Adrenal gland (tissue), 12 donors: Measurements from ENCODE around the gene SPRR5. TPM values are rescaled to one million over a fixed set of nuclear protein-coding genes. Genes with fewer than 3 reads are reported as not detected.

ENCODE experiments used
- DNase-seq, 7 donors: peaks; one replicate each; pipeline ENCODE4 v3.0.0-alpha.2; 2019 to 2020
- H3K27ac ChIP-seq, 5 donors: fragments of 200-600 bp; sonication (generic) in 4 of 5; 1 replicate in 3 of 5; 2 replicates in 2 of 5; pipeline versions ENCODE4 v1.5.1 to v1.8.0; 2016 to 2020; ENCODE audit warnings: mild to moderate bottlenecking in 1 of 5
- H3K27me3 ChIP-seq: fragments of 200-600 bp; 2 replicates; pipeline ENCODE4 v1.8.0; 2021
- H3K36me3 ChIP-seq, 2 donors: fragments of 200-600 bp; replicated peaks in 1 of 2; 1 replicate in 1 of 2; 2 replicates in 1 of 2; pipeline versions ENCODE4 v1.5.1 to v1.8.0; 2018 to 2022
- H3K4me1 ChIP-seq, 2 donors: fragments of 200-600 bp; replicated peaks in 1 of 2; 1 replicate in 1 of 2; 2 replicates in 1 of 2; pipeline versions ENCODE4 v1.5.1 to v1.8.0; 2018 to 2021
- H3K4me3 ChIP-seq, 4 donors: fragments of 200-600 bp; sonication (generic) in 3 of 4; one replicate each; pipeline ENCODE4 v1.5.1; 2016 to 2018
- H3K9me3 ChIP-seq, 3 donors: fragments of 200-600 bp; sonication (generic) in 1 of 3; replicated peaks in 1 of 3; 1 replicate in 2 of 3; 2 replicates in 1 of 3; pipeline versions ENCODE4 v1.5.1 to v1.8.0; 2016 to 2021
- CTCF ChIP-seq, 6 experiments: fragments of 450-650 bp in 4 of 6; fragments of 200-600 bp in 2 of 6; sonication (generic) in 1 of 6; IDR thresholded peaks; 1 replicate in 5 of 6; 2 replicates in 1 of 6; pipeline versions ENCODE4 v1.5.1 to v1.8.0; 2016 to 2021; ENCODE audit warnings: antibody characterized with exemption in 6 of 6, mild to moderate bottlenecking in 2 of 6, moderate library complexity in 1 of 6
- POLR2A ChIP-seq, 2 donors: fragments of 450-650 bp; IDR thresholded peaks; one replicate each; pipeline ENCODE4 v1.6.1; 2017; ENCODE audit warnings: antibody characterized with exemption in 2 of 2, mild to moderate bottlenecking in 2 of 2, moderate library complexity in 1 of 2
- WGBS, 4 donors: extraction: QIAGEN DNeasy Blood & Tissue Kit in 2 of 4; methylation state at CpG; one replicate each; pipeline versions ENCODE4 v1.1.5 to v1.1.7; 2013 to 2017; 5-methylcytosine and 5-hydroxymethylcytosine counted together
- intact Hi-C, 2 donors: fragments of 100-400 bp; cut with DNase I; formaldehyde crosslinking; loops; one replicate each; pipeline versions ENCODE4 v1.14.1 to v1.15.0; 2022 to 2023
- polyA plus RNA-seq, 3 donors: library from polyadenylated mRNA; stranded (reverse); fragments of 200-250 nt in 2 of 3; fragments of 350-450 nt in 1 of 3; fragmentation: Illumina TruSeq in 1 of 3; extraction: RNeasy Lipid Tissue Mini Kit (QIAGEN cat#74804) in 1 of 3; gene quantifications; one replicate each; pipeline ENCODE4 v1.2.3, GENCODE V29; 2013 to 2014
- total RNA-seq, 9 donors: library from RNA; depleted of rRNA in 4 of 9; stranded (reverse); fragments of >200 nt in 4 of 9; fragments of 120-200 nt in 1 of 9; fragmentation: NEBNext Ultra II Directional in 1 of 9; extraction: Animal tissue kit (Norgen Biotek cat#: 25700) in 1 of 9; gene quantifications; one replicate each; pipeline versions ENCODE4 v1.1.0 to v1.2.4, GENCODE V29; 2013 to 2023
- donor health status: healthy with polysubstance abuse.
- donor health status: Bipolar disorder and iron deficiency.
- donor health status: DM: yes; HTN: yes; CAD: no.
- donor health status: DM: no; HTN: no; CAD: no.
- donor health status: DM: no; HTN: no; CAD: no.
- donor health status: DM: yes; HTN: yes; CAD: no.

The SPRR5 gene
- total and polyA plus RNA-seq, 12 donors, result not detected

DNA sequence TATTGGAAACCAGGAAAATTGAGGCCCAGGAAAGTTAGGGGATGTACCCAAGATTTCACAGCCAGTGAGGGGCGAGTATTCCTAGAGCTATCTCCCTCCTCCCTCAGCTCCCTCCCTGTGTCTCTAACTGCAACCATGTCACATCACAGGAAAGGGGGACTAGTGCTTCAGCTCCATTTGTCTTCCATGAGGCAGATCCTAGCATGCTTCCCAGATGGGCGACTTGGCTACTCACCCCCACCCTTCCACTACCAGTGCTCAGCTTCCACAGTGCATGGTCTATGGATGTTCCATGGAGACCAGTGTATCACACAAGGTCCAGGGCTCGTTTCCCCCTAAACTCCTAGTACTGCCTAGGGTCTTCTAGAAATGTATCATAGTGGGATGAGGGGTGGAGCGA is 18.8 kb downstream of the SPRR5 start:
- TF ChIP-seq POLR2A (IDR thresholded peaks at IDR 0.05) (no peak), CTCF (IDR thresholded peaks at IDR 0.05) (no peak)
- H3K36me3 ChIP-seq, result no peaks in the 10 kb centered on the region
- H3K27me3 ChIP-seq, result no peaks in the 10 kb centered on the region
- H3K4me3 ChIP-seq, result no peak overlapping the region
- H3K9me3 ChIP-seq, result no peaks in the 10 kb centered on the region
- H3K27ac ChIP-seq, result no peak overlapping the region
- intact Hi-C loops, result no loop called here
- DNase-seq, result no peak
- H3K4me1 ChIP-seq, result no peaks in the 10 kb centered on the region
- 79 to 83% (median 81%) methylated on average over 4 of the region's 4 CpGs for WGBS, 4 donors

- H3K4me3 ChIP-seq, result no peak overlapping the region
- H3K27me3 ChIP-seq, result no peaks in the 10 kb centered on the region
- intact Hi-C loops, result no loop called here
- no peak for DNase-seq
- no peaks in the 10 kb centered on the region for H3K36me3 ChIP-seq
- H3K4me1 ChIP-seq, result no peaks in the 10 kb centered on the region
- TF ChIP-seq CTCF (IDR thresholded peaks at IDR 0.05) (no peak), POLR2A (IDR thresholded peaks at IDR 0.05) (no peak)
- 69 to 79% (median 77%) methylated on average over 6 to 7 of the region's 7 CpGs for WGBS, 4 donors
- H3K27ac ChIP-seq, result no peak overlapping the region
- no peaks in the 10 kb centered on the region for H3K9me3 ChIP-seq
Measured at GRCh38 chr1:152967201-152967600, 20.2 kb downstream of the SPRR5 start.

DNA sequence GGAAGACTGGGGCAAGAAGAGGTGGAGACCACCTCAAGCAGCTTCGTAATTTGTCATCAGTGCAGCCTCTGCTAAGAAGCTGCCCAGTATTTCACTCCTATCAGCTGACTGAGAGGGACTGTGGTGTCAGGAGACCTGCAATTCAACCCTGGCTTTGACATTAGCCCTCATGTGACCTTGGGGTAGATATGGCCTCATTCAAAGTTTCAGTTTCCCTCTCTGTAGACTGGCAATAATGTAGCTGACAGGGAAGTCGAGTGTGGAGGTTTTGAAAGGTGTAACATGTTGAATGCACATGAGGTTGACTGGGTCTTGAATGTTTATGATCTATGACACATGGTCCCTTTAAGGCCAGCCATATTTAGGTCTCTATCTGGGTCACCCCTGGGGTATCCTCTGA is 21.2 kb downstream of the SPRR5 start:
- WGBS, 4 donors, result 55 to 69% (median 61%) methylated on average over 2 of the region's 2 CpGs
- intact Hi-C loops, result no loop called here
- Histone ChIP-seq H3K27me3 (no peaks in the 10 kb centered on the region), H3K36me3 (no peaks in the 10 kb centered on the region), H3K4me3 (no peak overlapping the region), H3K4me1 (no peaks in the 10 kb centered on the region), H3K27ac (no peak overlapping the region), H3K9me3 (no peaks in the 10 kb centered on the region)
- DNase-seq, result no peak
- TF ChIP-seq POLR2A (IDR thresholded peaks at IDR 0.05) (no peak), CTCF (IDR thresholded peaks at IDR 0.05) (no peak)

DNA sequence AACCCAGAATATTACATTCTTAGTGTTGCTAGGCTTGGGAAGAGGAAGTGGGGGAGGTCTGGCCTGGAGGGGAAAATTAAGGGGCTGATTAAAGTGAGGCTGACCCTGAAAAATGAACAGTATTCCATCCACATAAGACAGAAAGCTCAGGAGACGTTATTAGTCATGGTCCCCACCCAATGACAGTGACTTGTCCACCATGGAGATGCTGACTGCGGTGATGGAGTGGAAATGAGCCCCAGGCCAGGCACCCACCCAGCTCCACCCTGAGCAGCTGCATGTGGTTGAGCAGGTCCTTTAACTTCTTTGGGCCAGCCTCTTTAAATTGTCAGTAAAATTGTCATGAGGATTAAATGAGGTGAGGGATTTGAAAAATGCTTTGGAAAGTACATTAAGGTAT is 22.0 kb downstream of the SPRR5 start:
- 74 to 97% (median 81%) methylated on average over 2 of the region's 2 CpGs for WGBS, 4 donors
- Histone ChIP-seq H3K9me3 (no peaks in the 10 kb centered on the region), H3K4me1 (no peaks in the 10 kb centered on the region), H3K36me3 (no peaks in the 10 kb centered on the region), H3K27ac (no peak overlapping the region), H3K27me3 (no peaks in the 10 kb centered on the region), H3K4me3 (no peak overlapping the region)
- DNase-seq, result no peak
- TF ChIP-seq POLR2A (IDR thresholded peaks at IDR 0.05) (no peak), CTCF (IDR thresholded peaks at IDR 0.05) (no peak)
- intact Hi-C loops, result no loop called here
